OCI-LY7 (cell line): ENCODE data around the gene INPP5A.

Source experiments
- EZH2phosphoT487 ChIP-seq: fragments of 200-600 bp; sonication (generic); IDR thresholded peaks from 2 replicates; pipeline ENCODE4 v1.6.1; 2018; ENCODE audit warnings: low read depth, borderline replicate concordance, mild to moderate bottlenecking, mixed run types, antibody characterized with exemption, low read length, moderate library complexity, mixed read lengths
- TF ChIP-seq, protein P1 (sequence below): fragments of 200-600 bp; sonication (generic); conservative IDR thresholded peaks from 2 replicates; pipeline ENCODE4 v1.5.1; 2014; ENCODE audit warnings: mild to moderate bottlenecking, antibody characterized with exemption, low read length, moderate library complexity, mixed read lengths

DNA sequence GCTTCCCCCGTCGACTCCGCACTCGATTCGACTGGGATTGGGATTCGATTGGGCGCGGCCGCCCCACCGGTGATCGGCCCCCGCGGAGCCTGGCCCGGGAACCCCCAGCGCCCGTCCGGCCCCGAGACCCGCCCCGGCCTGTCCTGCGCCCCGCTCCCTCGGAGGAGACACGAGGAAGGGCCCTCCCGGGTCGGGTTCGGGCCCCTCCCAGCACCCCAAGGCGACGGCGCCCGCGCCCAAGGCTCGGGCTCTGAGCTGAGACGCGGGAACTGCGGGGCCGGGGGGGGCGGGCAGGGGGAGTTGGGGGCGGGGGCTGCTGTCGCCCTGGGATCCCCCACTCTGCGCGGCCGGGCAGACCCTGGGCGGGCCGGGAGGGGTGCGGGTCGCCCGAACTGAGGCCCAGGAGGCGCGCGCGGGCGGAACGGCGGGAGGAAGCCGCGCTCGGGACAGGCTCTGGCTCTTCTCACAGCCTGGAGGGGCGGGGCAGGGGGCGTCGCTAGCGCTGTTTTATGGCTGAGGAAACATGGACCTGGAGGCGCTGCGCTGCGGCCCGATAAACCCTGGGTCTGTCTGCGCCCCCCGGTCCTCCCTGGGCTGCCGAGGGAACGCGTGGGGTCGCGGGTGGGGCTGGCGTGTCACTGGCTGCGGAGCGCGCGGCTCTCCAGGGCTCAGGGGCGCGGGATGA is 250.1 kb downstream of the INPP5A start:
- TF ChIP-seq, protein P1, sequence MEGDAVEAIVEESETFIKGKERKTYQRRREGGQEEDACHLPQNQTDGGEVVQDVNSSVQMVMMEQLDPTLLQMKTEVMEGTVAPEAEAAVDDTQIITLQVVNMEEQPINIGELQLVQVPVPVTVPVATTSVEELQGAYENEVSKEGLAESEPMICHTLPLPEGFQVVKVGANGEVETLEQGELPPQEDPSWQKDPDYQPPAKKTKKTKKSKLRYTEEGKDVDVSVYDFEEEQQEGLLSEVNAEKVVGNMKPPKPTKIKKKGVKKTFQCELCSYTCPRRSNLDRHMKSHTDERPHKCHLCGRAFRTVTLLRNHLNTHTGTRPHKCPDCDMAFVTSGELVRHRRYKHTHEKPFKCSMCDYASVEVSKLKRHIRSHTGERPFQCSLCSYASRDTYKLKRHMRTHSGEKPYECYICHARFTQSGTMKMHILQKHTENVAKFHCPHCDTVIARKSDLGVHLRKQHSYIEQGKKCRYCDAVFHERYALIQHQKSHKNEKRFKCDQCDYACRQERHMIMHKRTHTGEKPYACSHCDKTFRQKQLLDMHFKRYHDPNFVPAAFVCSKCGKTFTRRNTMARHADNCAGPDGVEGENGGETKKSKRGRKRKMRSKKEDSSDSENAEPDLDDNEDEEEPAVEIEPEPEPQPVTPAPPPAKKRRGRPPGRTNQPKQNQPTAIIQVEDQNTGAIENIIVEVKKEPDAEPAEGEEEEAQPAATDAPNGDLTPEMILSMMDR: no peak
- no peak for TF ChIP-seq EZH2phosphoT487
